Sigmoid colon (tissue), 4 donors: ENCODE data around the gene GTPBP4.

ENCODE experiments used
- POLR2A ChIP-seq, 2 donors: fragments of 450-650 bp; IDR thresholded peaks; one replicate each; pipeline ENCODE4 v1.6.1; 2016; ENCODE audit warnings: antibody characterized with exemption in 2 of 2, mild to moderate bottlenecking in 2 of 2, moderate library complexity in 2 of 2
- POLR2AphosphoS5 ChIP-seq, 4 donors: sonication (generic); formaldehyde crosslinking; IDR thresholded peaks; one replicate each; pipeline ENCODE4 v1.6.1; 2017; ENCODE audit warnings: antibody characterized with exemption in 4 of 4
- TF ChIP-seq, protein P1 (sequence below), 4 experiments: fragments of 450-650 bp in 3 of 4; fragments of 200-600 bp in 1 of 4; IDR thresholded peaks; one replicate each; pipeline ENCODE4 v1.5.1; 2016 to 2019; ENCODE audit warnings: antibody characterized with exemption in 4 of 4, mild to moderate bottlenecking in 3 of 4, moderate library complexity in 2 of 4

DNA sequence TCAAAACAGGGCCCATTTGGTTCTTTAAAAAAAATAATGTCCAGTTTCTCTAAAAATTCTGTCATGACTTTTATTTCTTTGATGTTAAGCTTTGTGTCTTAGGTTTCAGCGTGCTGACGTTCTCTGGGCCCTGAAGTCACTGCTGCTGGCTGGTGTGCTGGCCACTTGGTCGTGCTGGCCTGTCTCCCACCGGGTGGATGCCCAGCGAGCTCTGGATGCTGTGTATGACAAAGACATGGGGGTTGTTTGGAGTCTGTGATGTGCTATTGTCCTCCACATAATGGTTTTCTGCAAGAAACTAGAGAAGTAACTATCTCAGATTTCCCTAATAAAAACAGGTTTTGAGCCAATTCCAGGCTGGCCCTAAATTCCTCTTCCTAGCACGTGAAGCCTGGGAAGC lies 47.0 kb downstream of the GTPBP4 start:
- TF ChIP-seq, protein P1, sequence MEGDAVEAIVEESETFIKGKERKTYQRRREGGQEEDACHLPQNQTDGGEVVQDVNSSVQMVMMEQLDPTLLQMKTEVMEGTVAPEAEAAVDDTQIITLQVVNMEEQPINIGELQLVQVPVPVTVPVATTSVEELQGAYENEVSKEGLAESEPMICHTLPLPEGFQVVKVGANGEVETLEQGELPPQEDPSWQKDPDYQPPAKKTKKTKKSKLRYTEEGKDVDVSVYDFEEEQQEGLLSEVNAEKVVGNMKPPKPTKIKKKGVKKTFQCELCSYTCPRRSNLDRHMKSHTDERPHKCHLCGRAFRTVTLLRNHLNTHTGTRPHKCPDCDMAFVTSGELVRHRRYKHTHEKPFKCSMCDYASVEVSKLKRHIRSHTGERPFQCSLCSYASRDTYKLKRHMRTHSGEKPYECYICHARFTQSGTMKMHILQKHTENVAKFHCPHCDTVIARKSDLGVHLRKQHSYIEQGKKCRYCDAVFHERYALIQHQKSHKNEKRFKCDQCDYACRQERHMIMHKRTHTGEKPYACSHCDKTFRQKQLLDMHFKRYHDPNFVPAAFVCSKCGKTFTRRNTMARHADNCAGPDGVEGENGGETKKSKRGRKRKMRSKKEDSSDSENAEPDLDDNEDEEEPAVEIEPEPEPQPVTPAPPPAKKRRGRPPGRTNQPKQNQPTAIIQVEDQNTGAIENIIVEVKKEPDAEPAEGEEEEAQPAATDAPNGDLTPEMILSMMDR (IDR thresholded peaks at IDR 0.05): no peak
- TF ChIP-seq POLR2AphosphoS5 (IDR thresholded peaks at IDR 0.05) (no peak), POLR2A (IDR thresholded peaks at IDR 0.05) (no peak)
